Epithelial cell of proximal tubule (primary cell): ENCODE data around the gene PHACTR1. TPM values are rescaled to one million over a fixed set of nuclear protein-coding genes. Genes with fewer than 3 reads are reported as not detected.

Experiments used
- DNase-seq: peaks from one replicate; pipeline ENCODE4 v3.0.0-alpha.2; 2011; ENCODE audit warnings: low read depth
- H3K4me3 ChIP-seq: 2 replicates; pipeline ENCODE4 v1.5.1; 2011; ENCODE audit warnings: low read depth, mild to moderate bottlenecking, low read length
- CTCF ChIP-seq: conservative IDR thresholded peaks from 2 replicates; pipeline ENCODE4 v1.5.1; 2012; ENCODE audit warnings: low read depth, mild to moderate bottlenecking, low read length
- total RNA-seq: library from RNA; depleted of rRNA; stranded (reverse); fragments of >200 nt; gene quantifications from 2 replicates; pipeline ENCODE4 v1.2.3, GENCODE V29; 2015

Gene PHACTR1
- total RNA-seq, 1 donor from 2014 or later: 0.98 TPM

- TF ChIP-seq CTCF: no peak
- DNase-seq: no peak
These were observed 455.7 kb downstream of the PHACTR1 start for GRCh38 chr6:13172291-13172690.

GRCh38 chr6:13175087-13175486 lies 458.5 kb downstream of the PHACTR1 start:
- H3K4me3 ChIP-seq: no peak overlapping the region
- no peak for DNase-seq
- no peak for TF ChIP-seq CTCF

More at GRCh38 chr6:13172291-13172690, 455.7 kb downstream of the PHACTR1 start:
- no peak overlapping the region for H3K4me3 ChIP-seq

DNA sequence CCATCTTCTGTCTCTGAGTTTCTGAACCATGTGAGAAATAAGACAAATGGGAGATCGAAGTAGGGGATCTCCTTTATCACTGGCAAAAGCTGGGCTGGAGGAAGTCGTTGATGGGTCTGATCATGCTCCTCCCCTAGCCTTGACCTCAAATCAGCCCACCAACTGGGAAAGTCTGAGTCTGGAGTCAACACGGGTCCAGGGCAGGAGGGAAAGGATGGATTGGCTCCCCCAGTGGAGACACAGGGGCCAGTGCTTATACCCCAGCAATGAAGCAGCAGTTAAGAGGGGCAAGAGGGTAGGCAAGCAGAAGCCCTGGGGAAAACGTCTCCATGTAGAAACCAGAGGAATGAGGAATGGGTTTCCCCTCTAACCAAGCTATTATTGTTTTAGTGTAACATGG lies 459.2 kb downstream of the PHACTR1 start:
- no peak overlapping the region for H3K4me3 ChIP-seq
- TF ChIP-seq CTCF: no peak
- DNase-seq: no peak

DNA sequence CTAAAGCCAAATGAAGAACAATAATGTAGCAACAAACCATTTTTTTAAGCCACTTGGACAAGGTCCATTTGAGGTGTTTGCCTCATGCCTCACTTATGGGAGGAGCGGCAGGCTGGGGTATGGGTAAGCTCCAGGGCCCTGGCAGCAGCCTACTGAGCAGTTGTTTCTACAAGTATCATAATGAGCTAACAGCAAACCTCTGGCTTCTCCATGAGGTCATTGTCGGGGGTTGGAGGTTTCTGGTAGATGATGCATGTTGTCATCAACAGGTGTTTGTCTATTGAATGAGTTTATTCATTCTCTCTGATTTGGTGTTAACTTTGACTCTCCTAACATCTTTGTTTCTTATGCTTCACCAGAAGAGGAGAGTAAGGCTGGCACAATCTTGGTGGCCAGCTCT lies 461.1 kb downstream of the PHACTR1 start:
- no peak for DNase-seq
- no peak for TF ChIP-seq CTCF
- H3K4me3 ChIP-seq: no peak overlapping the region

DNA sequence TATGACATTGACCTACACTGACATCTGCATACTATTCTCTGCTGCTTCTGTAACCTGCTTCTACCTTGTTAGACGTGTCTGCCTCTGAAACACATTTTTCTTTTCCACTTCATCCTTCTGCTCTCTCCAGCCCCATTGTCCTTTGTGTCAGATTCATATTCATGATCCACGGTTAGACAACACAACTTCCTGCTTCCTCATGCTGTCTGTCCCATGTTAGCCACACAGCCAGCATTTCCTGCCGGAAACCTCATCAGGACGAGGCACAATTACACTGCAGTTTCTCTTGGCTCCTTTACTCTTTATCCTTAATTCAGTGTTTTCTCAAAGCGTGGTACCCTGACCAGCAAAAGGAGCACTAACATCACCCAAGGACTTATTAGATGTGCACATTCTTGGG lies 461.5 kb downstream of the PHACTR1 start:
- TF ChIP-seq CTCF: no peak
- no peak for DNase-seq
- H3K4me3 ChIP-seq: no peak overlapping the region

DNA sequence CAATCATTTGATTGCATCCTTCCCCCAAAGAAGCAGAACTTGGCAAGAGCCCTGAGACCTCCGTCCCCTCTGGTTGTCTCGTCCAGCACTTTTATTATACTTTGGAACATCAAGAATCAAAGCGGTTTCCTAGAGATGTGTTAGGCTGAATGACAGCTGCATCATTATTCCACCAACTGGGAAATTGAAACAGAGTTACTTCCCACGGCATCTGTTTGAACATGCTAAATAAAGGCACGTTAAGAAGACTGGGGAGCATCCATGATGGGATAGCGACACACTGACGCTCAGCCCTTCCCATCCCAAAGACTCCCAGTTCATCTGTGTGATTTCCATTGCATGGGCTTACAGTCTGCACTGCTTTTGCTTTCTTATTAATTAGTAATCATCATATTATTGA lies 464.0 kb downstream of the PHACTR1 start:
- H3K4me3 ChIP-seq: no peak overlapping the region
- TF ChIP-seq CTCF: no peak
- DNase-seq: no peak

GRCh38 chr6:13181393-13181792 lies 464.8 kb downstream of the PHACTR1 start:
- TF ChIP-seq CTCF: no peak
- H3K4me3 ChIP-seq: no peak overlapping the region
- DNase-seq: no peak
